HepG2 (cell line): ENCODE results near the gene PCSK6. TPM values are rescaled to one million over a fixed set of nuclear protein-coding genes. Genes with fewer than 3 reads are reported as not detected.

ENCODE experiments used
- ATF1 ChIP-seq: IDR thresholded peaks from 2 replicates; pipeline ENCODE4 v1.6.1; 2016; ENCODE audit warnings: mild to moderate bottlenecking, control low read depth
- ATF7 ChIP-seq, 2 experiments: fragments of 450-650 bp in 1 of 2; sonication (generic) in 1 of 2; formaldehyde crosslinking in 1 of 2; IDR thresholded peaks; 2 replicates each; pipeline versions ENCODE4 v1.4.0 to v1.6.1; 2016 to 2020; ENCODE audit warnings: antibody characterized with exemption in 1 of 2, mild to moderate bottlenecking in 1 of 2, missing genetic modification reagents in 1 of 2
- CBFB ChIP-seq: sonication (generic); formaldehyde crosslinking; IDR thresholded peaks from 2 replicates; pipeline ENCODE4 v1.4.0; 2020; ENCODE audit warnings: missing genetic modification reagents
- CENPT ChIP-seq: sonication (generic); formaldehyde crosslinking; IDR thresholded peaks from 2 replicates; pipeline ENCODE4 v1.8.0; 2022; ENCODE audit warnings: low read depth, mild to moderate bottlenecking, moderate library complexity, missing genetic modification reagents
- HDAC6 ChIP-seq: fragments of 200-600 bp; sonication (generic); IDR thresholded peaks from 2 replicates; pipeline ENCODE4 v1.7.0; 2017; ENCODE audit warnings: mild to moderate bottlenecking, antibody characterized with exemption, low read length, low read depth
- NCOA2 ChIP-seq: sonication (generic); formaldehyde crosslinking; IDR thresholded peaks from 2 replicates; pipeline ENCODE4 v1.8.0; 2022; ENCODE audit warnings: inconsistent platforms
- PPARG ChIP-seq: conservative IDR thresholded peaks from 2 replicates; pipeline ENCODE4 v1.6.1; 2016; ENCODE audit warnings: missing biosample characterization, missing genetic modification reagents
- RFX1 ChIP-seq: fragments of 450-650 bp; IDR thresholded peaks from 2 replicates; pipeline ENCODE4 v1.6.1; 2017
- SMAD9 ChIP-seq: sonication (generic); formaldehyde crosslinking; IDR thresholded peaks from 2 replicates; pipeline ENCODE4 v1.5.1; 2020; ENCODE audit warnings: mild to moderate bottlenecking, missing genetic modification reagents
- TOPORS ChIP-seq: sonication (generic); formaldehyde crosslinking; IDR thresholded peaks from 2 replicates; pipeline ENCODE4 v1.8.0; 2023; ENCODE audit warnings: mild to moderate bottlenecking, missing genetic modification reagents
- ZFP36 ChIP-seq: fragments of 150-350 bp; IDR thresholded peaks from 2 replicates; pipeline ENCODE4 v1.6.1; 2018; ENCODE audit warnings: borderline replicate concordance, low read length, low read depth; ENCODE audit not compliant: partially characterized antibody
- ZFP36L2 ChIP-seq: sonication (generic); formaldehyde crosslinking; IDR thresholded peaks from 2 replicates; pipeline ENCODE4 v1.4.0; 2020; ENCODE audit warnings: missing genetic modification reagents
- ZNF34 ChIP-seq: sonication (generic); formaldehyde crosslinking; IDR thresholded peaks from 2 replicates; pipeline ENCODE4 v1.4.0; 2020; ENCODE audit warnings: mild to moderate bottlenecking, missing genetic modification reagents, borderline replicate concordance
- ZNF383 ChIP-seq: sonication (generic); formaldehyde crosslinking; IDR thresholded peaks from 2 replicates; pipeline ENCODE4 v1.4.0; 2020; ENCODE audit warnings: missing genetic modification reagents, mild to moderate bottlenecking, borderline replicate concordance
- ZNF879 ChIP-seq: sonication (generic); formaldehyde crosslinking; IDR thresholded peaks from 2 replicates; pipeline ENCODE4 v1.8.1; 2023; ENCODE audit warnings: missing genetic modification reagents
- ZSCAN30 ChIP-seq: sonication (generic); formaldehyde crosslinking; IDR thresholded peaks from 2 replicates; pipeline ENCODE4 v1.5.0; 2020; ENCODE audit warnings: mild to moderate bottlenecking, missing genetic modification reagents
- polyA plus RNA-seq, 8 experiments: library from polyadenylated mRNA; depleted of rRNA in 3 of 8; stranded (reverse) in 7 of 8; unstranded in 1 of 8; fragments of >200 nt; fragmentation: Illumina TruSeq in 4 of 8; extraction: Trizol in 4 of 8; gene quantifications; 2 replicates each; pipeline versions ENCODE4 v1.2.1 to v1.2.3, GENCODE V29; 2011 to 2016; ENCODE audit warnings: low read depth in 4 of 8, missing spikeins in 1 of 8, mixed read lengths in 1 of 8; ENCODE audit not compliant: insufficient read depth in 1 of 8
- total RNA-seq, 5 experiments: library from RNA; depleted of rRNA; stranded (reverse); fragments of >200 nt; fragmentation: Illumina TruSeq; extraction: Trizol; gene quantifications; 2 replicates each; pipeline ENCODE4 v1.2.3, GENCODE V29; 2016; ENCODE audit warnings: low read depth in 1 of 5
- TF ChIP-seq, protein P1 (sequence below): sonication (generic); formaldehyde crosslinking; IDR thresholded peaks from 2 replicates; pipeline ENCODE4 v1.4.0; 2020; ENCODE audit warnings: missing genetic modification reagents, mild to moderate bottlenecking, borderline replicate concordance
- TF ChIP-seq, protein P2 (sequence below): sonication (generic); formaldehyde crosslinking; IDR thresholded peaks from 2 replicates; pipeline ENCODE4 v1.4.0; 2020; ENCODE audit warnings: missing genetic modification reagents, borderline replicate concordance
- TF ChIP-seq, protein P3 (sequence below): sonication (generic); formaldehyde crosslinking; IDR thresholded peaks from 2 replicates; pipeline ENCODE4 v1.4.0; 2020; ENCODE audit warnings: missing genetic modification reagents, borderline replicate concordance
- TF ChIP-seq, protein P4 (sequence below): sonication (generic); formaldehyde crosslinking; IDR thresholded peaks from 2 replicates; pipeline ENCODE4 v1.4.0; 2020; ENCODE audit warnings: mild to moderate bottlenecking, low read depth, missing genetic modification reagents

Gene PCSK6
- total and polyA plus RNA-seq, 2 of the 13 experiments (the other 11 are each of a cell fraction or from before 2014, with no cell fraction given) = 56.5 to 155 TPM

DNA sequence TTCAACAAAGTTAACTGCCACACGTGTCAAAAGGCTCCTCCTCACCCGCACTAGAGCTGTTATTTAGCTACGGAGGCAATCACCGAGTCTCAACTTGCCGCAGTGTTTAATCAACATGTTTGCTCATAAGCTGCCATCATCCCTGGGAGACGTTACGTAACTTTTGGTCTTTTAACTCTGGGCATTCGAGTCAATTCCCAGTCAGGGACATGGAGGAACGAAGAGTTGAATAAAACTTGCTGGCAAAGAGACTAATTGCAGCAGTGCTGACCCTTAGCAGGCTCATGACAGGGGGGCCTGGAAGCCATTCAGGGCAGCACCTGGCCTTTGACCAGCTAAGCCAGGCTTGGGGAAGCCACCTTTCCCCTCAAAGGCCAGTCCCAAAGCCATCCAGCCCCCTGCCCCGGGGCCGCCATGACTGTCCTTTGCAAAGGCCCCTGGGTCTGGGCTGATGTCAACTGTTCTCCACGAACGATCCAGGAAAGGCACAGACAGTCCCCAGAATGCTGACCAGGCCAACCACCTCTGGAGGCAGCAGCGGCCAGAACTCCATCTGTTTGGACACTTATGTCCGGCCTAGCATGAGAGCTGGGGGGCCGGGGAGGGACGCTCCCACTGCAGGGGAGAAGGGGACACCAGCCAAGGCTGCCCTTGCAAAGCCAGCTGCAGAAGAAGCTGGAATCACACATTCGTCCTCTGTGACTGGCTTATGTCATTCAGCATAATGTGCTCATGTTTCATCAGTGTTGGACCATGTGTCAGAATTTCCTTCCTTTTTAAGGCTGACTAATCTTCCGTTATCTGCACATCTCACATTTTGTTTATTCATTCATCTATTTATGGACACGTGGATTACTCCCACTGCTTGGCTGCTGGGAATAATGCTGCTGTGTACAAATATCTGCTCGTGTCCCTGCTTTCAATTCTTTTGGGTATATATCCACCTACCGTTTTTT, 43.7 kb downstream of the PCSK6 start (continued):
- no peak for TF ChIP-seq ZSCAN30
- TF ChIP-seq TOPORS (CRISPR knock-in tag) = no peak
- TF ChIP-seq HDAC6 = no peak
- TF ChIP-seq PPARG (CRISPR knock-in tag) = peak; percentile 51
- TF ChIP-seq, protein P1, sequence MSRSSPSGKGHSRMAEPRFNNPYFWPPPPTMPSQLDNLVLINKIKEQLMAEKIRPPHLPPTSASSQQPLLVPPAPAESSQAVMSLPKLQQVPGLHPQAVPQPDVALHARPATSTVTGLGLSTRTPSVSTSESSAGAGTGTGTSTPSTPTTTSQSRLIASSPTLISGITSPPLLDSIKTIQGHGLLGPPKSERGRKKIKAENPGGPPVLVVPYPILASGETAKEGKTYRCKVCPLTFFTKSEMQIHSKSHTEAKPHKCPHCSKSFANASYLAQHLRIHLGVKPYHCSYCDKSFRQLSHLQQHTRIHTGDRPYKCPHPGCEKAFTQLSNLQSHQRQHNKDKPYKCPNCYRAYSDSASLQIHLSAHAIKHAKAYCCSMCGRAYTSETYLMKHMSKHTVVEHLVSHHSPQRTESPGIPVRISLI (CRISPR knock-in tag) = no peak
- no peak for TF ChIP-seq RFX1
- TF ChIP-seq SMAD9 (CRISPR knock-in tag) = no peak
- TF ChIP-seq ZNF879 (CRISPR knock-in tag) = no peak
- no peak for TF ChIP-seq ATF1 (CRISPR knock-in tag)
- TF ChIP-seq ZNF34 (CRISPR knock-in tag) = 0 out of 2 replicates have a peak, but pooled peaks have one; percentile 60
- TF ChIP-seq ATF7 (IDR thresholded peaks at IDR 0.05) = no peak
- no peak for TF ChIP-seq ATF7 (CRISPR knock-in tag; IDR thresholded peaks at IDR 0.05)
- TF ChIP-seq ZNF383 (CRISPR knock-in tag) = no peak
- no peak for TF ChIP-seq ZFP36
- no peak for TF ChIP-seq CENPT (CRISPR knock-in tag)
- TF ChIP-seq, protein P2, sequence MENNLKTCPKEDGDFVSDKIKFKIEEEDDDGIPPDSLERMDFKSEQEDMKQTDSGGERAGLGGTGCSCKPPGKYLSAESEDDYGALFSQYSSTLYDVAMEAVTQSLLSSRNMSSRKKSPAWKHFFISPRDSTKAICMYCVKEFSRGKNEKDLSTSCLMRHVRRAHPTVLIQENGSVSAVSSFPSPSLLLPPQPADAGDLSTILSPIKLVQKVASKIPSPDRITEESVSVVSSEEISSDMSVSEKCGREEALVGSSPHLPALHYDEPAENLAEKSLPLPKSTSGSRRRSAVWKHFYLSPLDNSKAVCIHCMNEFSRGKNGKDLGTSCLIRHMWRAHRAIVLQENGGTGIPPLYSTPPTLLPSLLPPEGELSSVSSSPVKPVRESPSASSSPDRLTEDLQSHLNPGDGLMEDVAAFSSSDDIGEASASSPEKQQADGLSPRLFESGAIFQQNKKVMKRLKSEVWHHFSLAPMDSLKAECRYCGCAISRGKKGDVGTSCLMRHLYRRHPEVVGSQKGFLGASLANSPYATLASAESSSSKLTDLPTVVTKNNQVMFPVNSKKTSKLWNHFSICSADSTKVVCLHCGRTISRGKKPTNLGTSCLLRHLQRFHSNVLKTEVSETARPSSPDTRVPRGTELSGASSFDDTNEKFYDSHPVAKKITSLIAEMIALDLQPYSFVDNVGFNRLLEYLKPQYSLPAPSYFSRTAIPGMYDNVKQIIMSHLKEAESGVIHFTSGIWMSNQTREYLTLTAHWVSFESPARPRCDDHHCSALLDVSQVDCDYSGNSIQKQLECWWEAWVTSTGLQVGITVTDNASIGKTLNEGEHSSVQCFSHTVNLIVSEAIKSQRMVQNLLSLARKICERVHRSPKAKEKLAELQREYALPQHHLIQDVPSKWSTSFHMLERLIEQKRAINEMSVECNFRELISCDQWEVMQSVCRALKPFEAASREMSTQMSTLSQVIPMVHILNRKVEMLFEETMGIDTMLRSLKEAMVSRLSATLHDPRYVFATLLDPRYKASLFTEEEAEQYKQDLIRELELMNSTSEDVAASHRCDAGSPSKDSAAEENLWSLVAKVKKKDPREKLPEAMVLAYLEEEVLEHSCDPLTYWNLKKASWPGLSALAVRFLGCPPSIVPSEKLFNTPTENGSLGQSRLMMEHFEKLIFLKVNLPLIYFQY = 0 out of 2 replicates have a peak, but pooled peaks have one; percentile 56
- TF ChIP-seq CBFB (CRISPR knock-in tag) = peak; percentile 62; the same call in 1 of the 2 replicates
- TF ChIP-seq NCOA2 (CRISPR knock-in tag) = peak; percentile 88
- TF ChIP-seq, protein P3, sequence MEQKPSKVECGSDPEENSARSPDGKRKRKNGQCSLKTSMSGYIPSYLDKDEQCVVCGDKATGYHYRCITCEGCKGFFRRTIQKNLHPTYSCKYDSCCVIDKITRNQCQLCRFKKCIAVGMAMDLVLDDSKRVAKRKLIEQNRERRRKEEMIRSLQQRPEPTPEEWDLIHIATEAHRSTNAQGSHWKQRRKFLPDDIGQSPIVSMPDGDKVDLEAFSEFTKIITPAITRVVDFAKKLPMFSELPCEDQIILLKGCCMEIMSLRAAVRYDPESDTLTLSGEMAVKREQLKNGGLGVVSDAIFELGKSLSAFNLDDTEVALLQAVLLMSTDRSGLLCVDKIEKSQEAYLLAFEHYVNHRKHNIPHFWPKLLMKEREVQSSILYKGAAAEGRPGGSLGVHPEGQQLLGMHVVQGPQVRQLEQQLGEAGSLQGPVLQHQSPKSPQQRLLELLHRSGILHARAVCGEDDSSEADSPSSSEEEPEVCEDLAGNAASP (CRISPR knock-in tag) = peak; percentile 78
- TF ChIP-seq, protein P4, sequence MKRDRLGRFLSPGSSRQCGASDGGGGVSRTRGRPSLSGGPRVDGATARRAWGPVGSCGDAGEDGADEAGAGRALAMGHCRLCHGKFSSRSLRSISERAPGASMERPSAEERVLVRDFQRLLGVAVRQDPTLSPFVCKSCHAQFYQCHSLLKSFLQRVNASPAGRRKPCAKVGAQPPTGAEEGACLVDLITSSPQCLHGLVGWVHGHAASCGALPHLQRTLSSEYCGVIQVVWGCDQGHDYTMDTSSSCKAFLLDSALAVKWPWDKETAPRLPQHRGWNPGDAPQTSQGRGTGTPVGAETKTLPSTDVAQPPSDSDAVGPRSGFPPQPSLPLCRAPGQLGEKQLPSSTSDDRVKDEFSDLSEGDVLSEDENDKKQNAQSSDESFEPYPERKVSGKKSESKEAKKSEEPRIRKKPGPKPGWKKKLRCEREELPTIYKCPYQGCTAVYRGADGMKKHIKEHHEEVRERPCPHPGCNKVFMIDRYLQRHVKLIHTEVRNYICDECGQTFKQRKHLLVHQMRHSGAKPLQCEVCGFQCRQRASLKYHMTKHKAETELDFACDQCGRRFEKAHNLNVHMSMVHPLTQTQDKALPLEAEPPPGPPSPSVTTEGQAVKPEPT (CRISPR knock-in tag) = no peak
- no peak for TF ChIP-seq ZFP36L2 (CRISPR knock-in tag)
